GM19043 (cell line): Measurements from ENCODE around the gene SLC17A2.

Source experiments
- ATAC-seq: cut with Tn5 transposase; IDR thresholded peaks from one replicate; pipeline ENCODE4 v1.9.1; 2021; ENCODE audit warnings: low read depth; ENCODE audit not compliant: unreplicated experiment

The SLC17A2 gene

DNA sequence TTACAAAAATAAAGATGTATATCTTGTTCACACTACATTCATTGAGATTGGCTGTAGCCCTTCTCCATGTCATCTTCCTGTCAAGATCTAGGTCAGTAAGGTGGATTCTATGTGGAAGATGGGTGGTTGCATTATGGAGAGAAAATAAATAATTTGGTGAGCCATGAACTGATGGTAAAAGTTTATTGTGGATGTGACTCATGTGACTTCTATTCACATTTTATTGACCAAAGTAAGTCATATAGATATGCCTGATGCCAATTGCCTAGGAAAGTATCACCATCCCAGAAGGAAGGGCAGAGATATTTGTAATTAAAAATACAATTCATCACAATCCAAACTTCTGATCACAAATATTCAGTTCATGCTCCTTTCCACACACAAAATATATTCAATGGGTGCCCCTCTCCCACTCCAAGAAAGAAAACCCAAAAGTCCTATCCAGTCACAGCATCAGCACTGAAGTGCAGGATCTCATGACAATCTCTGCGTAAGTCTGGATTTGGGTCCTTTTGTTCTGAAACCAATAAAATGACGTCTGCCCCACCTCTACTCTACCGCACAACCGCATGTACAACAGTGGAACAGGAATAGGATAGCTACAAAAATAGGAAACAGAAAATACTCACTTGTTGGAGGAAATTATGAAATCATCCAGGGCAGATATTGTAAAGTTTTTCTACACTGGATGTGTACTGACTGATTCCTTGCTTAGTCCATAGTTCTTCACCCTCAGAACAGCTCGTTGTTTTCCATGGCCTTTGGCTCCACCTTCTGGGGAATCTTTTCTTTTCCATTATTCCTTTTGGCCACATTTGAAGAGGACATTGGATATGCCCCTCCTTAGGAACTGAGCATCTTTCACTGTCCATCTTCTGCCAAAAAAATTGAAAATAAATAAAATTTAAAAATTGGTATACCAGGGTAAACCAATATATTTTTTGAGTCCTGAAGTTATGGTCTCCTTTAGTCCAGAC, 40.3 kb downstream of the SLC17A2 start:
- no peak for ATAC-seq

DNA sequence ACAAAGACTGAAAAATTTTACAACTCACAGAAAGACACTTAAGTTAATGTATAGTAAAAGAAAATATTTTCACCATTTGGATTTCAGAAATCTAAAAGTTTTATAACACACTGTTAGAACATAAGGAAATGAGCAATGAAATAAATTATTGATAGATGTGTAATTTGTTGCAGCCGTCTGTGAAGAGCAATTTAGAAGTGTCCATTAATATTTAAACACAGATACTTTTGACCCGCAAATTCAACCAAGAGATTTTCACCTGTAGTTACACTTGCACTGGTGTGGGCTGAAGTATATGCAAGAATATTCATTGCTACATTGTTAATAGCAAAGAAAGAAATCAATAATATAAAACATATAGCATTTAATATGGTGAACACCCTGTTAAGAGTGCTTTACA, 41.9 kb downstream of the SLC17A2 start:
- ATAC-seq, result no peak

DNA sequence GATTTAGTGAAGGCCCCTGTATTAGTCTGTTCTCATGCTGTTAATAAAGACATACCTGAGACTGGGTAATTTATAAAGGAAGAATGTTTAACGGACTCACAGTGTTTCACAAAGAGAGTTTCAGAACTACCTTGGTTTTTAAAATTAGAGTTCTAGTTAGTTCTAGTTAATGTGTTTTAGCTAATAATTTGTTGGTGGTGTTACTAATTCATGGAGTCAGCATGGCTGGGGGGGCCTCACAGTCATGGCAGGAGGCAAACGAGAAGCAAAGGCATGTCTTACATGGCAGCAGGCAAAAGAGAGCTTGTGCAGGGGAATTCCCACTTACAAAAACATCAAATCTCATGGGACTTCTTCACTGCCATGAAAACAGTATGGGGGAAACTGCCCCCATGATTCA, 44.4 kb downstream of the SLC17A2 start:
- no peak for ATAC-seq

DNA sequence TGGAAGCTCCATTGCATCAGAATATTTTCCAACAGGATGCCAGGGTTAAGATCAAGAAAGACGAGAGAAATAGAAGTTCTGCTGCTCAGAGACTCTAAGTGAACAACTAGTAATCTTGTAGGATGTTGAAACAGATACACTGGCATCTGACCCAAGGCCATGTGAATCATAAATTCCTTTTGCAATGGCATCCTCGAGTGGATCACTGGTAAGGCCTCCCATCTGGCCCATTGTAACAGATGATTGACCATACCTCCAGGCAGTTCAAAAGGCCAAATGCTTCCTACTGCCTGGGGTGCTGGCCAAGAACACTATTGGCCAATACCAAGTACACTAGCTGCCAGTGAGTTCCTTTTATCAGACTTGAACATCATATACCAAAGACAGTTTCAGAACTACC, 46.5 kb downstream of the SLC17A2 start:
- ATAC-seq, result no peak

DNA sequence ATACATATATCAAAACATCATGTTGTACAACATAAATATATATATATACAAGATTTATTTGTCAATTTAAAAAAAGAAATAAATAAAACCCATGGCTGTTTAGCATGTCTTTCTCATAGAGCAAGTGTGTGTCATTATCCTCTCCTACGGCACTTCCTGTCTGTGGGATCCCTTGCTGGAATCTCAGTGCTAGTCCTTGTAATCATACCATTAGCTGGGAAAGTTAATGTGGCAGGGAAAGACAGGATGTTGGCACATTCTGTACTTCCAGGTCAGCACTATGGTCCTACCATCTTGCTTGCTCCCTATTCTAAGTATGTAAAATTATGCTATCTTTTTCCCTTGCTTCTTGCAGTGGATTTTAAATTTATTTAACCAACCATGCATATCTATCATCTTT, 47.0 kb downstream of the SLC17A2 start:
- ATAC-seq, result no peak

DNA sequence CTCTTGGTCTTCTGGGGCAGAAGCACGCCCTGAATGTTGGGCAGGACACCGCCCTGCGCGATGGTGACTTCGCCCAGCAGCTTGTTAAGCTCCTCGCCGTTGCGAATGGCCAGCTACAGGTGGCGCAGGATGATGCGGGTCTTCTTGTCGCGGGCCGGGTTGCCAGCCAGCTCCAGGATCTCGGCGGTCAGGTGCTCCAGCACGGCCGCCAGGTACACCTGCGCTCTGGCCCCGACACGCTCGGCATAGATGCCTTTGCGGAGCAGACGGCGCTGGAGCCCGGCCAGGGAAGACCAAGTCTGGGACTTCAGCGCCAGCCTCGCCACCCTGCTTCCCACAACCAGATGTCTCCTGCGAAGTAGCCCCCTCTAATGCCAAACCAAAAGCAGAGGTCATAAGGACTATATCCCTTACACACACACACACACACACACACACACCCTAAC, 48.4 kb downstream of the SLC17A2 start:
- no peak for ATAC-seq

DNA sequence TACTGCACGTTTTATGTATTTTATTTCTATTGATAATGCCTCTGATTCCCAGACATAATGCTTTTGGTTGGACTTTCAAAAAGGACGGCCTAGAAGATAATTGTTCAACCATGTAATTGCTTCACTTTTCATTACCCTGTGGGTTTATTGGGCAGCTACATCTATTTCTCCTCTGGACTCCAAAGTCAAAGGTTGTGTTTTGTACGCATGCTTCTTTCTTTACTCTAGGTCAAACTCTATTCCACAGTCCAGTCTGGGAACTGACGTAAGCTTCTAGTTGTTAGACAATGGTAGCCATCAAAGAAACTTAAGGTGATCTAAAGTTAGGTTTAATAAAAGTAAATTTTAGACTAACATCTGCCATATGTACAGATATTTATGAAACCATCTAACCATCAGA, 49.9 kb downstream of the SLC17A2 start:
- ATAC-seq, result no peak

DNA sequence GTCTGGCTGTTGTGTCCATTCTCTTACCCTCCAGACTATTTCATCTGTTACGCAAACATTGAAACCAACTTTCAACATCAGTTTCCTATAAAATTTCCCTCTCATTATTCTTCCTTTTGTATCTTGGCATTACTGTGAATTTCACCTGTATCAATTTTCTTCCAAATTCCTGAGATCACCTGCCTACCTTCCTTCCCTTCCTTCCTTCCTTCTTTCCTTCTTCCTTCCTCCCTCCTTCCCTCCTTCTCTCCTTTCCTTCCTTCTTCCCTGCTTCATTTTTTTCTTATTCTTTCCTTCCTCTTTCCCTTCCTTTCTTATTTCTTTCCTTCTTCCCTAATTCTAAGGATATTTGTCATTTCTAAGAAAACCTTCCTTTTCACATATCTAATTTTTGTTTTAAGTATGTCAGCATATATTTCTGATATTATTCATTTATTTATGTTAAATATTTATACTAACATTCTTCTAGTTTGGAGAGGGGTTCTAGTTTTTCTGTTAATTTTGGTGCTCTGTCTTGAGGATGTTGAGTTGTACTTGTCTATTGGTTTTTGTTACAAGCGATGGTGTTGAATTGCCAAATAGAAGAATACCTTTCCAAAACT, 51.7 kb downstream of the SLC17A2 start:
- ATAC-seq, result no peak

DNA sequence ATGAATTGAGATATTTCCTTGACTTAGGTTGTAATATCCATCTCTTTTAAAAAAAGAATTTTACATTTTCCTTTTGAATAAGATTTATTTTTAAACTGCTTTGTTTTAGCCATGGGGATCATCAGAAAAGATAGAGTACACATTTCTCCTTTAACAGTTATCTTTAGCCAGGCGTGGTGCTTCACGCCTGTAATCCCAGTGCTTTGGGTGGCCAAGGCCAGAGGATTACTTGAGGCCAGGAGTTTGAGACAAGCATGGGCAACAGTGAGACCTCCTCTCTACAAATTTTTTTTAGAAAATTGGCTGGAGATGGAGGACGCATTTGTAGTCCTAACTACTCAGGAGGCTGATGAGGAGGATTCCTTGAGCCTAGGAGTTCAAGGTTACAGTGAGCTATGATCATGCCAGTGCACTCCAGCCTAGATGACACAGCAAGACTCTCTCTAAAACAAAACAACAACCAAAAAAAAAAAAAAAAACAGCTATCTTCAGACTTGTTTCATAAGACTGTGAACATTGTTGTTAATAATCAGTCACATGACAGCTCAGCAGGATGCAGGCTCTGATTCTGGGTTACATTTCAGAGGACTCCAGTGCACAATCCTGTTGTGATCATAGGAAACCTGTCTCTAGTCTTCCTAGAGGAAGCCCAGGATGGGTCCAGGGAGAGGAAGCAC, 54.4 kb downstream of the SLC17A2 start:
- no peak for ATAC-seq

DNA sequence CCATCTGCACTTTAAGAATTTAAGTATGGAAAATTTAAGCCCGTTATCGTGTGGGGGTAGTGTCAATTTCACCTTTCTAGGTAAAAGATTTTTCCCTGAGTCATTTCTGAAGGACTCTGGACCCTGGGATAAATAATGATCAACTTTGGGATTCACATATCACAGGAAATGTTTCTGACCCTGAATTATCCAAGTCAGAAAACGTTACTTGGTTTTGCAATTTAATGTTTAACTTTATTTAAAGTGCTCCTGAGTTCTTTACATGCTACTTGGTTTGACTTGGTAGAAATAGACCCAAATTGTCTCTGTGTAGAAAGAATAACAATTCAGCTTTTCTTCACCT, 55.0 kb downstream of the SLC17A2 start:
- ATAC-seq, result no peak

DNA sequence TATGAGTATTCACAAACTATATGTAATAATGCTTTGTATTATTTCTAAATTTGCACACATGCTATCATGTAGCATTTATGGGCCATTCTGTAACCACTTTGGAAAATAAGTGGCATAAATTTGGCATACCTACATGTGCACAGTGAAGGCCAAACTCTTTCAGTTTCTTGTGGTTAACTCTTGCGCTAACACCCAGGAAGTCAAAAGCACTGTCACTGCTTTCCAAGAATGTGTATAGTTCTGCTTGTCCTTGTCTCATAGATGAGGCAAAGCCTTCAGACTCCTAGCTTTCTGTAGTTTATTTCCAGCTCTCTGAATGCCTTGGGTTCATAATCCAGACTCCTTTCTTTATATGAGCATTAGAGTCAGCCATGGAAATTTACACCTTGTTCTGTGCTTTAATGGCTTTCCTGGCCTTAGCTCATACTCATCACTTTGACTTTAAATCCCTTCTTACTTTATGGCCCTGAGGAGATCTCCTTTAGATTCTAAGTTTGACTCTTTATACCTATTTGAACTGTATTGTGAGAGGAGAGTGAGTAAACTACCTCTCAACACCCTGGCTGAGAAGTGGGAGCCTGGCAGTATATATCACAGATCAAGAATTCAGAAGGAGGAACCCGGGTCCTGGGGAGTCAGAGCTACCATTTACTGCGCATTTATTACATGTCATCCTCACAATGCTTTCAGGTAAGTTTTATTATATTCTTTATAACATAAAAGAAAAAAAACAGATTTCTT, 55.5 kb downstream of the SLC17A2 start:
- ATAC-seq, result no peak

DNA sequence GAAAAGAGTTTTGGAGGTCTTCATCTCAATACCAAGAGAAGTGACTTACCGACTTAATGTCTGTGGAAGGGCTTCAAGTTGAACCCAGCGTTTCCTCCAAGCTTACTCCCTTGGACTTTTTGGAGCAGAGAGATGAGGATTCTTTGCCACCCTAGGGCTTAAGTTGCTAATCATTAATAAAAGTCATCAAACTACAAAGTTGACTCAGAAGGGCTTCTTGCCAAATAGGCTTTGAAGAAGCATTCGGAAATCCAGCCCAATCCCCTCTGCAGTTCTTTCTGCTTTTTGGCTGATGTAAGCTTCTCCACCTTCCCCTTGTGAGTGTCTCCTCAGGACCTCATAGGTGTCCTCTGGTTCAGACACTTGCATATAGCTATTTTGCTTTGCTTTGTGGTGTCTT, 56.4 kb downstream of the SLC17A2 start, which contains the start of gene SLC17A3:
Gene SLC17A3, minus strand, starts transcription at position 126 of the 400 bp plus-strand sequence. CDS start 5,856 bp downstream, outside the sequence.
- ATAC-seq, result no peak

DNA sequence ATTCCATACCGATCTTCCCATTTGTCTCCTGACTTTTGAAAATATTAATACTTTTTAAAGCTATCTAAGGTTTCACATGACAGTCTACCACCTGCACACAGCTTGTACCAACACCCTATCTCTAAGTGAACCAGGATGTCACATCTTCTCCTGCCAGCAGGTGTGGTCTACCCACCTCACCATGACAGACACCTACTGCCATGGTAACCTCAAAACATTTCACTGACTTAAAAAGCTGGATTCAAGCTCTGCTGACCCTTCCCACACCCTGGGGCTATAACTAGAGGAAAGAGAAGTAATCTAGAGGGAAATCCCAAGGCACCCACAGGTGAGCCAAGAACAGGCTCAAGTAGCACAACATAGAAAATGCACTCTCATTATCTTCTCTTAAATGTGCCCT, 57.7 kb downstream of the SLC17A2 start:
- ATAC-seq, result no peak

DNA sequence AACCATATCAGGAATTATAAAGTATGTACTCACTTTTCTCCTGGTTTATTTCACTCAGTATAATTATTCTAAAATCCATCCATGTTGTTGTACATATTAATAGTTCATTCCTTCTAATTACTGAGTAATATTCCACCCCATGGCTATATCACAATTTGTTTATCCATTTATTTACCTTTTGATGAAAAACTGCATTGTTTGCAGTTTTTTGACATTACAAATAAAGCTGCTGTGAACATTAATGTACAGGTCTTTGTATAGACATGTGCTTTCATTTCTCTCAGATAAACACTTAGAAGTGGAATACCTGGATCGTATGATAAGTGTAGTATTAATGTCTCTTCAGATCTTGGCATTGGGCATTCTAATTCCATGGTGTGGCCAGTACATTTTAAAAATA, 60.7 kb downstream of the SLC17A2 start:
- no peak for ATAC-seq

DNA sequence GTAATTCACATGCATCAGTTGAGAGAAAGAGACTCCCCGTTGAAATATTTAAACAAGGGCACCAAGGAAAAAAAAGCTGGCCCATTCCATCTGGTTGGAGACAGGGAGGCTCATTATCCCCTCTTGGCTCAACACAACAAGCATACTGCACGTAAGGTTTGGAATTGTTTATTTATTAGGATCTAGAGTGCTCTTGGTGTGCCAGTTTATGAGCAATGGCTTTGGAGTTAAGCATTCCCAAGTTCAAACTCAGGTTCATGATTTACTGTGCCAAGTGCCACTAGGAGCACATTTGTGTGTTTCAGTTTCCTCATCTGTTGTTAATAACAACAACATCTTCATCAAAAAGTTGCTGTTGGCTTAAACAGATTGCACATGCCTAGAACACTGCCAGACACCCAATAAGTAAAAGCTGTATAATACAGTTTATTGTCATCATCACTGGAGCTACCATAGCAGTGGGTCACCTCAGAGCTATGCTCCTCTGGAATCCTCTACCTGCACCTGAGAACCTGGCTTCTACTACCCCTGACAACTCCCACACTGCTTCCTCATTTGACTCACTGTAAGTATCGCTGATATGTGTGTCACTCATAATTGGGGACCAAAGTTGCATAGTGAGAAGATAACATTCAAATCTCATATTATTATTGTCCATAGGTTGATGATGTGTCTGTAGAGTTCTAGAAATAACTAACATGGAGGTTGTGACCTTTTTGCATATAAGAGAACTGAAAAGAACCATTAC, 61.9 kb downstream of the SLC17A2 start:
- no peak for ATAC-seq

DNA sequence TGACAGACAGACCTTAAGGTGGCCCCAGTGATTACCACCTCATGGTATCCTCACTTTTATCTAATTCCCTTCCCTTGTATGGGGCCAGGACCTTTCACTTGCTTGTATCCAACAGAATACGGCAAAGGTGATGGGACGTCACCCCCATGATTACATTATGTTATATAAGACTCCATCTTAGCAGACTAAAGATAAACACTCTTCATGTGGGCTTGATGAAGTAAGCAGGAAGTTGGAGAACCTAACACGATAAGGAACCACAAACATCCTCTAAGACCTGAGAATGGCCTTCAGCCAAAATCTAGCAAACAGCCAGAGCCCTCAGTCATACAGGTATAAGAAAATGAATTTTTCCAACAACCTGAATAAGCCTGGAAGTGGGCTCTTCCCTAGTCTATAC, 64.5 kb downstream of the SLC17A2 start:
- ATAC-seq, result no peak

DNA sequence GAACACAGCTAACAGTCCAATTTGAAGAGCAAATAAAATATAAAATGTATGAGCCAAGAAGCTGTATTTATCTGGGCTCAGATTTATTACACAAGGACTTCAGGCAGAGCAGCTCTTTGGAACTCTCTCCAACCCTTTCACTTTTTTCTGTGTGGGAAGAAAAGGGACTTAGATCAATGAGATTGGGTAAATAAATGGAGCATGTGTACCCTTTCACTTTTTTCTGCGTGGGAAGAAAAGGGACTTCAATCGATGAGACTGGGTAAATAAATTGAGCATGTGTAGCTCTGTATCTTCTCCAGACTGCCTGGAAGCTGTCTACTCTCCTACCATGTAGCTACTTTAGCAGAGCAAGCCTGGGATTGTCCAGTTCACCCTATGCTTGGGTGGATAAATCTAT, 67.1 kb downstream of the SLC17A2 start:
- ATAC-seq, result no peak
